Spinal cord (tissue), 10 donors: Measurements from ENCODE around the gene HSPB7. TPM values are rescaled to one million over a fixed set of nuclear protein-coding genes. Genes with fewer than 3 reads are reported as not detected.
"Not testable (repeated sequence)": the region's sequence is repeated elsewhere in the genome, so short reads cannot be mapped to it uniquely, and the experiment has no call there.

Source experiments
- DNase-seq, 6 donors: peaks; one replicate each; pipeline versions ENCODE4 v3.0.0 to v3.0.0-alpha.2; 2013 to 2015; ENCODE audit warnings: low spot score in 6 of 6, low read depth in 4 of 6
- H3K27ac ChIP-seq: one replicate; pipeline ENCODE4 v1.5.1; 2013; ENCODE audit warnings: low read depth, low read length, control low read depth
- H3K27me3 ChIP-seq: one replicate; pipeline ENCODE4 v1.6.1; 2013; ENCODE audit warnings: low read length; ENCODE audit not compliant: control insufficient read depth, insufficient read depth
- H3K36me3 ChIP-seq: one replicate; pipeline ENCODE4 v1.6.1; 2013; ENCODE audit warnings: low read length; ENCODE audit not compliant: control insufficient read depth, insufficient read depth
- H3K4me1 ChIP-seq: one replicate; pipeline ENCODE4 v1.6.1; 2013; ENCODE audit warnings: low read length; ENCODE audit not compliant: control insufficient read depth, insufficient read depth
- H3K4me3 ChIP-seq: one replicate; pipeline ENCODE4 v1.5.1; 2013; ENCODE audit warnings: low read depth, low read length, control low read depth
- H3K9me3 ChIP-seq: one replicate; pipeline ENCODE4 v1.6.1; 2013; ENCODE audit warnings: low read length; ENCODE audit not compliant: control insufficient read depth, insufficient read depth
- WGBS: methylation state at CpG from one replicate; pipeline ENCODE4 v1.1.5; 2013; ENCODE audit warnings: missing lambda C conversion rate; ENCODE audit not compliant: insufficient coverage; 5-methylcytosine and 5-hydroxymethylcytosine counted together
- polyA plus RNA-seq, 2 donors: library from polyadenylated mRNA; unstranded; fragments of 120-200 nt; gene quantifications; one replicate each; pipeline ENCODE4 v1.2.1, GENCODE V29; 2013; ENCODE audit not compliant: insufficient read length in 2 of 2
- total RNA-seq, 2 donors: library from RNA; depleted of rRNA in 1 of 2; stranded (reverse); fragments of 120-200 nt in 1 of 2; fragments of >200 nt in 1 of 2; gene quantifications; one replicate each; pipeline versions ENCODE4 v1.2.3 to v1.2.4, GENCODE V29; 2013 to 2014
- donor health status: healthy.

The HSPB7 gene
- total and polyA plus RNA-seq, 4 donors = 1.4 to 2.7 (median 2.1) TPM

- Histone ChIP-seq H3K4me1 (no peaks in the 10 kb centered on the region), H3K9me3 (no peaks in the 10 kb centered on the region), H3K27ac (no peak overlapping the region), H3K36me3 (no peaks in the 10 kb centered on the region), H3K27me3 (no peaks in the 10 kb centered on the region), H3K4me3 (no peak overlapping the region)
- no peak for DNase-seq
- WGBS = 38% methylated on average over 8 of the region's 8 CpGs
Measured at GRCh38 chr1:16041200-16041599, 23.4 kb upstream of the HSPB7 start.

DNA sequence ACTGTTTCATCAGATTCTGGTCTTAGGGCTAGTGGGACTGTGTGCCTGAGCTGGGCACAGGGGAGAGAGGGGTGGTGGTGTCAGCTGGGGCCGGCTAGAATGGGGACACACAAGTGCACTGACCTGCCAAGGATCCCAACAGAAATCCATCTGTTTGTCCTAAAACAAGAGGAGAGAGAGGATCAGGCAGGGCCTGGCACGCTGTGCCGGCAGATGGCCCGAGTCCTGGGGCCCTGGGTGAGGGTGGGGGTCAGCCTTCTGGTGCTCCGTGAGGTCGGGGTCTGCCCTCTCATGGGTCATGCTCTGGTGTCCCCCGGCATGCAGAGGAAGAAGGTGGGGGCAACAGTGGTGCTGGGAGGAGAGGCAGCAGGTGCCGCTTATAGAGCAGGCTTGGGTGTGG, 22.0 kb upstream of the HSPB7 start:
- H3K9me3 ChIP-seq, H3K4me1 ChIP-seq, DNase-seq, H3K27me3 ChIP-seq, H3K36me3 ChIP-seq, H3K4me3 ChIP-seq, H3K27ac ChIP-seq: not testable (repeated sequence)
- 51% methylated on average over 3 of the region's 8 CpGs for WGBS

GRCh38 chr1:16038620-16038912, 20.7 kb upstream of the HSPB7 start:
- DNase-seq = no peak
- H3K4me3 ChIP-seq = no peak overlapping the region
- no peaks in the 10 kb centered on the region for H3K4me1 ChIP-seq
- H3K27me3 ChIP-seq = no peaks in the 10 kb centered on the region
- no peaks in the 10 kb centered on the region for H3K9me3 ChIP-seq
- no peaks in the 10 kb centered on the region for H3K36me3 ChIP-seq
- 85% methylated on average over 2 of the region's 4 CpGs for WGBS
- no peak overlapping the region for H3K27ac ChIP-seq

GRCh38 chr1:16036461-16036860, 18.6 kb upstream of the HSPB7 start:
- H3K4me3 ChIP-seq, DNase-seq, H3K4me1 ChIP-seq, H3K27ac ChIP-seq, H3K27me3 ChIP-seq, H3K9me3 ChIP-seq, H3K36me3 ChIP-seq: not testable (repeated sequence)
- WGBS = 74% methylated on average over 4 of the region's 11 CpGs

DNA sequence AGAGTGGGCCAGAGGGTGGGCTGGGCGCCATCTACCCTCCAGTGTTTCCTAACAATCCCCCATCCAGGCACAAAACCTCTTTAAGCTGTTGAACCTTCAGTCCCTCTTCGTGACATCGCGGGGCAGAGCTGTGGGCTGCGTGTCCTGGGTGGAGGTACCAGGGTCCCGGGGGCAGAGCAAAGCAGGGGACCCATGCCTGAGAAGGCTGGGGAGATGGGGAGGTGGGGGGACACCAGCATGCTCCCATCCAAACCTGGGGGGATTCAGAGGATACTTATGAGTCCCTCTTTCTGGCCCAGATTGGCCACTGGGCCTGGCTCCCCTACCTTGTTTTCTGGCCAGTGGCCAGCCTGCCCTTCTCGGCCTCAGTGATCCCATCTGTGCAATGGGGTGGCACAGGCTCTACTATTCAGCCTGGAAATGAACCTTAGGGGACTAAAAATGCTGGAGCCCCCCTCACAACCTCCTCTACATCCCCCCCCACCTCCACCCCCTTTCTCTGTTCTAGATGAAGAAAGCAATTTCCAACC, 15.3 kb upstream of the HSPB7 start:
- not testable (repeated sequence) for H3K36me3 ChIP-seq, H3K9me3 ChIP-seq, DNase-seq, H3K4me1 ChIP-seq, H3K4me3 ChIP-seq, H3K27me3 ChIP-seq, H3K27ac ChIP-seq
- WGBS = 41% methylated on average over 7 of the region's 7 CpGs

- 54% methylated on average over 17 of the region's 18 CpGs for WGBS
- Histone ChIP-seq H3K27me3 (no peaks in the 10 kb centered on the region), H3K9me3 (no peaks in the 10 kb centered on the region), H3K4me1 (peaks cover 8% of the 10 kb centered on the region), H3K36me3 (no peaks in the 10 kb centered on the region), H3K27ac (no peak overlapping the region), H3K4me3 (no peak overlapping the region)
- DNase-seq = peak in 3 of 6 donors; percentile 31 to 86 (median 78)
Measured at GRCh38 chr1:16032388-16033102, 14.7 kb upstream of the HSPB7 start.

- H3K27ac ChIP-seq = no peak overlapping the region
- H3K36me3 ChIP-seq = no peaks in the 10 kb centered on the region
- no peaks in the 10 kb centered on the region for H3K9me3 ChIP-seq
- H3K4me1 ChIP-seq = peaks cover 17% of the 10 kb centered on the region
- DNase-seq = no peak
- 85% methylated on average over 3 of the region's 8 CpGs for WGBS
- peaks cover 2% of the 10 kb centered on the region for H3K27me3 ChIP-seq
- H3K4me3 ChIP-seq = no peak overlapping the region
Measured at GRCh38 chr1:16031551-16031950, 13.7 kb upstream of the HSPB7 start.

DNA sequence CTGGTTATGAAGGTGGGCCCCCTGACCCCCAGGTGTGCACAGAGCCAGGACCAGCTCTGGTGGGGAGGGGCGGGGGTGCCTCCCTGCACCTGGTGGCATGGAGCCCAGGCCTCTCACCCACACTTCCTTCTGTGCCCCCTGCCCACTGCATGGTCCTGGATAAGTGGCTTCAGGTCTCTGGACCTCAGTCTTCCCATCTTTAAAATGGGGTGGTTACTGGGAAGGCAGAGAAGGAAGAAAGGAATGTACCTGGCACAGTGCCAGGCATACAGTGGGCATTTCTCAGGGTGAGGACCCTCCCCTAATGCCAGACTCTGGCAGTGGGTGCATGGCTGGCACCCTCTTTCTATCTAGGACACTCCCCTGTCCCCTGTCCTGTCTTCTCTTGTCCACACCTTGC, 11.4 kb upstream of the HSPB7 start:
- no peak overlapping the region for H3K27ac ChIP-seq

GRCh38 chr1:16029003-16029268, 11.1 kb upstream of the HSPB7 start:
- H3K27ac ChIP-seq, H3K4me3 ChIP-seq, H3K27me3 ChIP-seq, DNase-seq, H3K36me3 ChIP-seq, H3K9me3 ChIP-seq: not testable (repeated sequence)
- WGBS = 82% methylated on average over 12 of the region's 13 CpGs
- peaks cover 20% of the 10 kb centered on the region for H3K4me1 ChIP-seq

More for the DNA sequence above, 11.4 kb upstream of the HSPB7 start:
- Histone ChIP-seq H3K4me1 (peaks cover 20% of the 10 kb centered on the region), H3K27me3 (peaks cover 2% of the 10 kb centered on the region), H3K9me3 (no peaks in the 10 kb centered on the region), H3K36me3 (no peaks in the 10 kb centered on the region), H3K4me3 (no peak overlapping the region)
- WGBS = no CpG with 5 or more reads among the region's 1 CpG
- DNase-seq = no peak

- peaks cover 20% of the 10 kb centered on the region for H3K4me1 ChIP-seq
- no peak for DNase-seq
- H3K9me3 ChIP-seq = no peaks in the 10 kb centered on the region
- H3K27me3 ChIP-seq = peaks cover 2% of the 10 kb centered on the region
- no peak overlapping the region for H3K27ac ChIP-seq
- no peaks in the 10 kb centered on the region for H3K36me3 ChIP-seq
- H3K4me3 ChIP-seq = no peak overlapping the region
- WGBS = 73% methylated on average over 13 of the region's 19 CpGs
Measured at GRCh38 chr1:16028237-16029002, 10.6 kb upstream of the HSPB7 start.
